Activated CD8-positive, alpha-beta memory T cell treated with anti-CD3 and anti-CD28 coated beads, Interleukin-2, amount 50 U/mL, for 48 hours (primary cell): ENCODE measurements around the gene ZNF618.

Experiments used
- DNase-seq: peaks from one replicate; pipeline ENCODE4 v3.0.0-alpha.2; 2020

ZNF618 gene

GRCh38 chr9:113885183-113886025 lies 9.3 kb downstream of the ZNF618 start:
- DNase-seq: no peak

GRCh38 chr9:113886026-113886369 lies 9.9 kb downstream of the ZNF618 start:
- DNase-seq: no peak

GRCh38 chr9:113886466-113886865 lies 10.4 kb downstream of the ZNF618 start:
- DNase-seq: no peak

- DNase-seq: no peak
Measured at GRCh38 chr9:113886933-113887332, 10.8 kb downstream of the ZNF618 start.

- DNase-seq: no peak
Measured at GRCh38 chr9:113887436-113887835, 11.3 kb downstream of the ZNF618 start.

- DNase-seq: no peak
Measured at GRCh38 chr9:113888336-113888735, 12.2 kb downstream of the ZNF618 start.

- no peak for DNase-seq
Measured at GRCh38 chr9:113888976-113889375, 12.9 kb downstream of the ZNF618 start.

- DNase-seq: no peak
Measured at GRCh38 chr9:113890704-113891103, 14.6 kb downstream of the ZNF618 start.

GRCh38 chr9:113892861-113893491 lies 16.9 kb downstream of the ZNF618 start:
- DNase-seq: no peak

GRCh38 chr9:113894166-113894565 lies 18.1 kb downstream of the ZNF618 start:
- no peak for DNase-seq

GRCh38 chr9:113895526-113895925 lies 19.4 kb downstream of the ZNF618 start:
- no peak for DNase-seq

- no peak for DNase-seq
Measured at GRCh38 chr9:113896713-113897112, 20.6 kb downstream of the ZNF618 start.

- no peak for DNase-seq
Measured at GRCh38 chr9:113898151-113898550, 22.0 kb downstream of the ZNF618 start.

GRCh38 chr9:113898596-113898995 lies 22.5 kb downstream of the ZNF618 start:
- no peak for DNase-seq

- DNase-seq: no peak
Measured at GRCh38 chr9:113899205-113899604, 23.1 kb downstream of the ZNF618 start.

GRCh38 chr9:113901221-113901688 lies 25.1 kb downstream of the ZNF618 start:
- DNase-seq: no peak

GRCh38 chr9:113903514-113904077 lies 27.5 kb downstream of the ZNF618 start:
- no peak for DNase-seq

GRCh38 chr9:113906411-113907110 lies 30.5 kb downstream of the ZNF618 start:
- no peak for DNase-seq

GRCh38 chr9:113907282-113907681 lies 31.2 kb downstream of the ZNF618 start:
- peak; percentile 29 for DNase-seq

- DNase-seq: peak; percentile 30
Measured at GRCh38 chr9:113909421-113909820, 33.3 kb downstream of the ZNF618 start.

- DNase-seq: peak; percentile 28
Measured at GRCh38 chr9:113910036-113910639, 34.0 kb downstream of the ZNF618 start.

GRCh38 chr9:113911850-113912557 lies 35.9 kb downstream of the ZNF618 start:
- peak; percentile 37 for DNase-seq
